ENCODE measurements around the gene DNAJC5. TPM values are rescaled to one million over a fixed set of nuclear protein-coding genes. Genes with fewer than 3 reads are reported as not detected.
"Not testable (repeated sequence)": the region's sequence is repeated elsewhere in the genome, so short reads cannot be mapped to it uniquely, and the experiment has no call there.

Gene DNAJC5, protein sequence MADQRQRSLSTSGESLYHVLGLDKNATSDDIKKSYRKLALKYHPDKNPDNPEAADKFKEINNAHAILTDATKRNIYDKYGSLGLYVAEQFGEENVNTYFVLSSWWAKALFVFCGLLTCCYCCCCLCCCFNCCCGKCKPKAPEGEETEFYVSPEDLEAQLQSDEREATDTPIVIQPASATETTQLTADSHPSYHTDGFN
- 106 and 109 TPM in 2 replicates for total RNA-seq (2014; rRNA removed; shearing (Covaris generic))

- peak; percentile 100 for DNase-seq (ENCODE audit: low spot score)
Measured at GRCh38 chr20:63894358-63895201, at the start of gene DNAJC5. DNAJC5 (plus strand) TSS chr20:63895126; CDS start chr20:63928346, 33,220 bp downstream.

DNA sequence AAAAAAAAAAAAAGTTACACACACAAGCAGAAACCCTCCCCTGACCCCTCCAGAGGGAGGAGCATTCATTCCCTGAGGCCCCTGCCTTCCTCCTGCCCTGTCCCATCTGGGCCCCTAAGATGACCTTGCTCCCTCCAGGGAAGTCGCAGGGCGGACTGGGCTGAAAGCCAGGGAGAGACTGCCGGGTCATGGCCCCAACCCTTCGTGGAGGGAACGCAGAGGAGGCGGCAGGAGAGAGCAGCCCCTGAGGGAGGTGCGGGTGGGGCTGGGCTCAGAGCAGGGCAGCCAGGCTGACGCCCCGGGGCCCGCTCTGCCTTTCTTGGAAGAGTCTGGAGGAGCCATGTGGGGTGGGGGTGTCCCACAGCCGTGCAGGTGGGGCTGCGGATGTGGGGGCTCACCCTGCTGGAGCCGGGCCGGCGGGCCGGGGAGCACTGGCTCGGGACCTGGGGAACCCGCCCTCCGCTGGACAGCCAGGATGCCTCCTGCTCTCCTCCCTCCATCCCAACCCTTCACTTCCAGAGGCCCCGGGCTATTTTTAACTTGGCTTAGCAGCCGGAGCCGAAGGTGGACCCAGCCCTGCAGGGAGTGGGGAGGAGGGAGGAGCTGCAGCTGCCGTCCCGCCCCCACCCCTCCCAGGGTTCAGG lies 48.7 kb upstream of the DNAJC5 start:
- DNase-seq (ENCODE audit: low spot score), result no peak

GRCh38 chr20:63846888-63847236 lies 48.1 kb upstream of the DNAJC5 start:
- no peak for DNase-seq (ENCODE audit: low spot score)

- no peak for DNase-seq (ENCODE audit: low spot score)
Measured at GRCh38 chr20:63847237-63848002, 47.5 kb upstream of the DNAJC5 start.

GRCh38 chr20:63848003-63848911 lies 46.7 kb upstream of the DNAJC5 start:
- DNase-seq (ENCODE audit: low spot score), result no peak

DNA sequence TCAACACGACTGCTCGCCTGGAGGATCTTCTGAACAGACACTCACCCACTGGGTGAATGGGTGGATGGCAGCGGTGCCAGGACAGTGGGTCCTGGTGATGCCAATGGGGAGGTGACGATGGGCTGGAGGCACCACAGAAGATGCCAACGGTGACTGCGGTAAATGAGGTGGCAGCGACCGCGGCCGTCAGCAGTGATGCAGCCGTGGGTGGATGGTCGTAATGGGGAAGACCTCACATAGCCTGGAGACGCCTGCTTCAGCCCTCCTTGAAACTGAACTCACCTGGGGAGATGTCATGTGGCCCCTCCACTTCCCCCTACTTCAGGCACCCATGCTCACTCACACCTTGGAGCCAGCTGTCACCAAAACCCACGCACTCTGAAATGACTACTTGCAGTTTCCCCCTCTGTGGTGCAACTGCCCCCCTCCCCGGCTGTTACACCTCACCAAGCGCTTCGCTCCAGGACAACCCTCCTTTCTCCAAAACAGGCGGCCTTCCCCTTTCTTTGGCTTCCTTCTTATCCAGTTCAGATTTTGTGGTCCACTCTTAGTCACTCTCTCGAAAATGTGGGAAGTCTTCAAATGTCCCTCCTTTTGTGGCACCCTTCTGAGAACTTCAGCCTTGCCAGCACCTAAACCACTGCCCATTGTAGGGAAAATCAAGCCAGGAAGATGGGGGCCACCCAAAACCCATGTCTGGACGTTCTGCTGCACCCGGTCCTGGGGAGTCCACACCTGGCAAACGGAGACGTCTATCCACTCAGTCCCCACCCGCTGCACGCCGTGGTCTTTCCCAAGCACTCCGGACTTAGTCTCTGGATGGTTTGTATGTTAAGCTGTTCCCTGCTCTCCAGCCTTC lies 44.0 kb upstream of the DNAJC5 start:
- no peak for DNase-seq (ENCODE audit: low spot score)

GRCh38 chr20:63851548-63851943 lies 43.4 kb upstream of the DNAJC5 start:
- DNase-seq (ENCODE audit: low spot score), result not testable (repeated sequence)

DNA sequence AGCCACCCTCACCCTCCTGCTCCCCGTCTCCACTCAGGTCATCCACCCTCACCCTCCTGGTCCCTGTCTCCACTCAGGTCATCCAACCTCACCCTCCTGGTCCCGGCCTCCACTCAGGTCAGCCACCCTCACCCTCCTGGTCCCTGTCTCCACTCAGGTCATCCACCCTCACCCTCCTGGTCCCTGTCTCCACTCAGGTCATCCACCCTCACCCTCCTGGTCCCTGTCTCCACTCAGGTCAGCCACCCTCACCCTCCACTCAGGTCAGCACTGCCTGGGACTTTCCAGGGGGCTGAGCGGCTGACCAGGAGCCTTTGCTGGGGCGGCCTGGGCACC lies 41.2 kb upstream of the DNAJC5 start:
- not testable (repeated sequence) for DNase-seq (ENCODE audit: low spot score)

- DNase-seq (ENCODE audit: low spot score), result peak; percentile 59
Measured at GRCh38 chr20:63854069-63854765, 40.7 kb upstream of the DNAJC5 start.

DNA sequence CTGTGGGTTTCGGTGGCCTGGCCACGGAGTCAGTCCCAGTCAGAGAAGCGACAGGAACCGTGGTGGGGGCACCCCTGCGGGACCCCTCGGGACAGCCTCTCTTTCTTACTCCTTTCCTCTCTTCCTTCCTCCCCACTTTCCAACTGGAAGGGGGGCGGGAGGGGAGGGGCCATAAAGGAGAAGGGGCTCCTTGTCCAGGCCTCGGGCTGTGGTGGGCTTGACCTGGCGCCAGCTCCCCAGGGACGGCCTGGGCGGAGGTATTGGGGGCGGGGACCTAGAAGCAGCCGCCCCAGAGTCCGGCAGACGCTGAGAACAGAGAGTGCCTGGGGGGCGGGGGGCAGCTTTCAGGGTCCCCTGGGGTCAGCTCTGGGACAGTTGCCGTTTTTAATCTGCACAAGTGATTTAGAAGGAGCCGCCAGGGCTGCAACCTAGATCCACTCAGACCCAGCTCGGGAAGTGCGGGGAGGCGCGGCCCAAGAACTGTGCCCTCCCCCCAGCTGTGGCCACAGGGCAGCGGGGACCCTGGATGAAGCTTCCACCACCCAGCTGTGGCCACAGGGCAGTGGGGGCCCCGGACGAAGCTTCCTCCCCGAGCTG lies 40.1 kb upstream of the DNAJC5 start:
- DNase-seq (ENCODE audit: low spot score), result no peak

- DNase-seq (ENCODE audit: low spot score), result no peak
Measured at GRCh38 chr20:63855363-63856097, 39.4 kb upstream of the DNAJC5 start.

DNA sequence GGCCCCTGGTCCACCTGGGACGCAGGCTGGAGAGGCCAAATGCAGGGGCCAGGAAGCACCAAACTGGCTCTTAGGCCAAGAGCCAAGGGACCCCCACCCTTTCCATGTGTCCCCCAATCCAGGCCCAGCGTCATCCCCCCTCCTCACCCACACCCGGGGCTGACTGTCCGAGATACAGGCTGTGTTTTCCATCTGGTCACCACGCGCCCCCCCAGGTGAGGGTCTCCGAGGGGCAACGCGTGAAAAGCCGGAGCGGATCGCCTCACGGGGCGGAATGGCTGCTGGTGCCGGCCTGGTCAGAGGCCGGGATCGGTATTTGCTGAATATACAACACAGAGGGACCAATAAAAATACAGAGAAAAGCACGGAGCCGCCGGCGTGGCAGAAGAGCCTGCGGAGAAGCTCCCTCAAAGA lies 38.8 kb upstream of the DNAJC5 start:
- no peak for DNase-seq (ENCODE audit: low spot score)

DNA sequence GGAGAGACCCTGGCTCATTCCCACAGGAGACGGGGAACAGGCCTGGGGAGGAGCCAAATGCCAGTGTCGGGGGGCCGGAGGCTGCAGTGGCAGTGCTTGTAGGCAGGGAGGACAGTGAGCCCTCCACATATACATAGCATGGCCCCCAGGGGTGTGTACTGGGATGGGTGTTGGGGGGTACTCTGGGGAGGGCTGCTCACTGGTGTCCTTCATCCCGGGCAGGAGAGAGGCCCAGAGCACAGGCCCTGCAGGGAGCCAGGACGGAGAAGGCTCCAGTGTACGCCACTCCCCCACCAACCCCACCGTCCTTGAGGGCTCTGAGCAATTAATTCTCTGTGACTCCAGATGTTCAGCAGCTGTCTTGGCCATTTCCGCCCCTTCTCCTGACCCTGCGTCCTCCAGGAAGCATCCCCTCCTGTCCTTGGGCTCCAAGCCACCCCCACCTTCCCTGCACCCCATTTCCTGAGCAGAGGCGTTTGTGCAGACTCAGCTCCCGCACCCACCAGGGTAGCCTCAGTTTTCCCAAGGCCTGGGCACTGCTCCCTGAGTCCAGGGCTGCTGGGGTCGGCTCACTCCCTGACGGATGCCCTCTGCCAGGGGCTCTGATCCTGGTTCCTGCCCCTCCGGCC lies 37.0 kb upstream of the DNAJC5 start:
- no peak for DNase-seq (ENCODE audit: low spot score)

- DNase-seq (ENCODE audit: low spot score), result peak; percentile 35
Measured at GRCh38 chr20:63858393-63859165, 36.3 kb upstream of the DNAJC5 start.

- no peak for DNase-seq (ENCODE audit: low spot score)
Measured at GRCh38 chr20:63859166-63859699, 35.7 kb upstream of the DNAJC5 start.

DNA sequence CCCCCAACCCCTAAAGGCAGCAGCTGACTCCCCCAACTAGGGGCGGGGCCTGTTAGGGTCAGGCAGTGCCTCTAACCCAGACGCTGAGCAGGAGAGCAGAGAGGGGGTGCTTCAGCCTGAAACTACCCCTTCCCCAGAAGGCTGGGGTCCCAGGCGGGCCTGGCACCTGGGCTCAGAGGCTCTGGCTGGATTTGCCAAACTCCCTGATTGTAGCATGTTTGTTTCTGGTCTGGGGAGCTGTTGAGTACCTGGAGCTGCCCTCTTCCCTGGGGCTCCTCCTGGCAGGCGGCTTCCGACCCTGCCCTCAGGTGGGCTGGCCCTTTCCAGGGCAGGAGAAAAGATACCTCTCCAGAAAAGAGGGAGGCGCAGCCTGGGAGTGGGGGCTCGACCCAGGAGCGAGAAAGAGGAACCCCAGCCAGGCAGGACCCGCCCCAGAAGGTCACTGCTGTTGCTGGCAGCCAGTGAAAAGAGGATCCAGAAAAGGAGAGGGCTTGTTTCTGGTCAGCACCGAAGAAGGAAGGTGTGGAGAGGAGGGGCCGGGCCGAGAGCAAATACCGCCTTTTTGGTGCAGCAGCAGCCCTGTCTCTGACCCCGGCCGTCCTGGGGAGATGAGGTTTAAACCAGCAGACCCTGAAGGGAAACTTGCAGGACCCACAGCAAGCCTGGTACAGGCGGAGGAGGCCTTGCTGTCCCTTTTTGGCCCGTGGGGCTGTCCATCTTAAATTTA lies 34.4 kb upstream of the DNAJC5 start:
- no peak for DNase-seq (ENCODE audit: low spot score)
